Fibroblast of lung (primary cell): Measurements from ENCODE around the gene HTR3C. TPM values are rescaled to one million over a fixed set of nuclear protein-coding genes. Genes with fewer than 3 reads are reported as not detected.

Source experiments
- DNase-seq, 2 donors: peaks; one replicate each; pipeline versions ENCODE4 v3.0.0 to v3.0.0-alpha.2; 2010; ENCODE audit warnings: low read depth in 2 of 2
- H2AFZ ChIP-seq: 2 replicates; pipeline ENCODE4 v1.5.1; 2012; ENCODE audit warnings: low read length, control low read depth, inconsistent platforms
- H3K27ac ChIP-seq: 2 replicates; pipeline ENCODE4 v1.5.1; 2011; ENCODE audit warnings: low read length, control low read depth; ENCODE audit not compliant: insufficient read depth
- H3K27me3 ChIP-seq: 2 replicates; pipeline ENCODE4 v1.5.1; 2011; ENCODE audit warnings: mild to moderate bottlenecking, low read length; ENCODE audit not compliant: control insufficient read depth, insufficient read depth
- H3K36me3 ChIP-seq: 2 replicates; pipeline ENCODE4 v1.5.1; 2011; ENCODE audit warnings: low read length; ENCODE audit not compliant: control insufficient read depth, insufficient read depth
- H3K4me1 ChIP-seq: 2 replicates; pipeline ENCODE4 v1.5.1; 2011; ENCODE audit warnings: low read length; ENCODE audit not compliant: control insufficient read depth, insufficient read depth; ENCODE audit errors: extremely low read depth
- H3K4me2 ChIP-seq: 2 replicates; pipeline ENCODE4 v1.5.1; 2011; ENCODE audit warnings: low read length, control low read depth; ENCODE audit not compliant: insufficient read depth; ENCODE audit errors: extremely low read depth
- H3K4me3 ChIP-seq, 4 experiments: fragments of 200-600 bp in 1 of 4; sonication (generic) in 1 of 4; replicated peaks in 1 of 4; 2 replicates each; pipeline ENCODE4 v1.5.1; 2011 to 2016; ENCODE audit warnings: low read length in 4 of 4, low read depth in 3 of 4, mild to moderate bottlenecking in 3 of 4, control low read depth in 2 of 4, inconsistent platforms in 1 of 4, mixed read lengths in 1 of 4; ENCODE audit not compliant: insufficient read depth in 1 of 4; ENCODE audit errors: control extremely low read depth in 1 of 4
- H3K79me2 ChIP-seq: 2 replicates; pipeline ENCODE4 v1.5.1; 2012; ENCODE audit warnings: mild to moderate bottlenecking, low read length, inconsistent platforms; ENCODE audit not compliant: control insufficient read depth, insufficient read depth
- H3K9ac ChIP-seq: 2 replicates; pipeline ENCODE4 v1.5.1; 2011; ENCODE audit warnings: mild to moderate bottlenecking, low read length, control low read depth; ENCODE audit not compliant: insufficient read depth
- H3K9me3 ChIP-seq: 2 replicates; pipeline ENCODE4 v1.5.1; 2012; ENCODE audit warnings: low read depth, low read length; ENCODE audit not compliant: control insufficient read depth, insufficient read depth
- H4K20me1 ChIP-seq: 2 replicates; pipeline ENCODE4 v1.5.1; 2011; ENCODE audit warnings: low read length; ENCODE audit not compliant: control insufficient read depth, insufficient read depth; ENCODE audit errors: extremely low read depth
- CTCF ChIP-seq, 2 donors: IDR thresholded peaks in 1 of 2; conservative IDR thresholded peaks in 1 of 2; 1 replicate in 1 of 2; 2 replicates in 1 of 2; pipeline ENCODE4 v1.5.1; 2011 to 2012; ENCODE audit warnings: low read length in 2 of 2, control low read depth in 1 of 2, inconsistent platforms in 1 of 2, low read depth in 1 of 2, mild to moderate bottlenecking in 1 of 2
- EZH2 ChIP-seq: IDR thresholded peaks from 2 replicates; pipeline ENCODE4 v1.5.1; 2012; ENCODE audit warnings: low read length, control low read depth, mild to moderate bottlenecking; ENCODE audit errors: missing control alignments
- polyA minus RNA-seq: library from RNA; depleted of rRNA, polyadenylated mRNA; stranded (reverse); fragments of >200 nt; gene quantifications from 2 replicates; pipeline ENCODE4 v1.2.3, GENCODE V29; 2011; ENCODE audit warnings: low replicate concordance
- polyA plus RNA-seq, 2 donors: library from polyadenylated mRNA; depleted of rRNA in 1 of 2; stranded (reverse) in 1 of 2; unstranded in 1 of 2; fragments of >200 nt; gene quantifications; 2 replicates each; pipeline ENCODE4 v1.2.1, GENCODE V29; 2011 to 2012; ENCODE audit warnings: missing spikeins in 1 of 2
- total RNA-seq: library from RNA; depleted of rRNA; stranded (reverse); fragments of >200 nt; gene quantifications from 2 replicates; pipeline ENCODE4 v1.2.1, GENCODE V29; 2014

The HTR3C gene, protein sequence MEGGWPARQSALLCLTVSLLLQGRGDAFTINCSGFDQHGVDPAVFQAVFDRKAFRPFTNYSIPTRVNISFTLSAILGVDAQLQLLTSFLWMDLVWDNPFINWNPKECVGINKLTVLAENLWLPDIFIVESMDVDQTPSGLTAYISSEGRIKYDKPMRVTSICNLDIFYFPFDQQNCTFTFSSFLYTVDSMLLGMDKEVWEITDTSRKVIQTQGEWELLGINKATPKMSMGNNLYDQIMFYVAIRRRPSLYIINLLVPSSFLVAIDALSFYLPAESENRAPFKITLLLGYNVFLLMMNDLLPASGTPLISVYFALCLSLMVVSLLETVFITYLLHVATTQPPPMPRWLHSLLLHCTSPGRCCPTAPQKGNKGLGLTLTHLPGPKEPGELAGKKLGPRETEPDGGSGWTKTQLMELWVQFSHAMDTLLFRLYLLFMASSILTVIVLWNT
- total RNA-seq (not detected in 2 replicates), polyA plus RNA-seq (not detected in 2 replicates), polyA minus RNA-seq (not detected in 2 replicates)
- polyA plus RNA-seq (2012) = not detected in 2 replicates

DNA sequence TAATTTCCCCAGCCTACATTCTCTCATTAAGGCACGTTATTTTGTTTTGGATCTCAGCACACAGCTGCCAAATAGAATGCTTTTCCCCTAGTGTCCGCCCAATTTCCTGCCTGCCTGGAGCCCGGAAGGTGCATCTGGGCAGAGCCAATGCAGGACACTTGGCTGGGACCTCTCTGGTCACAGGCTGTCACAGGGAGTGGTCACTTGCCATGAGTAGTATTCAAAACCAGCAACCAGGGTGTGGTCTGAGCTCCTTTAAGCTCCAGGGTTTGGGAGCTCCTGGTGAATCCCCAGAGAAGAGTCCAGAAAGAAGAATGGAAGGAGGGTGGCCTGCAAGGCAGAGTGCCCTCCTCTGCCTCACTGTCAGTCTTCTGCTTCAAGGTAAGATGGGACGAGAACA is at the start of gene HTR3C:
Gene HTR3C, plus strand, starts transcription at position 281 of the 400 bp plus-strand sequence. Its CDS starts 34 bp downstream, at position 315.
- Histone ChIP-seq H3K4me3 (no peak within 1 kb of the TSS), H3K27ac (no peak within 1 kb of the TSS), H3K79me2 (no peaks in the 10 kb centered on the region), H3K4me1 (no peaks in the 10 kb centered on the region), H3K9ac (no peak within 1 kb of the TSS), H3K9me3 (no peaks in the 10 kb centered on the region), H4K20me1 (no peaks in the 10 kb centered on the region), H2AFZ (no peak within 1 kb of the TSS), H3K27me3 (peaks cover 2% of the 10 kb centered on the region), H3K36me3 (no peaks in the 10 kb centered on the region), H3K4me2 (no peak within 1 kb of the TSS)
- no peak for DNase-seq
- no peak for TF ChIP-seq CTCF (conservative IDR thresholded peaks at IDR 0.05 in 1 of 2, IDR thresholded peaks at IDR 0.05 in 1 of 2; ENCODE audit: low read depth in 1 of 2, low read length in 2 of 2)
- no peak for TF ChIP-seq EZH2

DNA sequence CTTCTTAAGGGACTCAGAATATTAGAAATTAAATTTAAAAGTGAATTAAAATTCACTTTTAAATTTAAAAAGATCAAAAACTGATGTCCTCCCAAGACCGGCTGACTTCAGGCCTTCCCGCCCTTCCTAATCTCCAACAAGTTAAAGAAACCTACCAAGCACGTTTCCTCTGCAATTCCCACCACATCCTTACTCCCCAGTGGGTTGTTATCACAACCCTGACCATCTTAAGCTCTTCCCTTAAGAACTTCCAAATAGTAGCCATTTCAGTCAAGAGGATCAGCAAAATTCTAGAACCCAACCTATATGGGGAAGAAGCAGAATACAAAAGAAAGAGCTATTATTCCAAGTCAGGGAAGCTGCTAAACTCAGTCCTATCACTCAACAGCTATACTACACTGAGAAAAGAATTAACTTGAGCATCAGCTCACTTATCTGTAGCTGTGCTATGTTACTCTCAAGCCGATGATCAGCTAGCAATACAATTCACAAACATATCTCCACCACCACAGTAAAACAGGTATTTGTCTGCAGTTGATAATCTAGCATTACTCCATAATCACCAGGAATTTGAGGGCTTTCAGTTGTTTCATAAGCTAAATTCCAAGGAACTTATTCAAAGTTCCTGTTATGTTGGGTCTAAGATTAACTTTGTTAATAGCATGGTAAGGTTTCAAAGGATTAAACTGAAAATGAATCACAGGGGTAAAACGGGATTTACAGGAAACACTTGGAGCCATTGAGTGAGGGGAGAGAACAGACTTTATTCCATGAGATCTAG is 49.5 kb upstream of the HTR3C start:
- TF ChIP-seq EZH2 (no peak), CTCF (conservative IDR thresholded peaks at IDR 0.05 in 1 of 2, IDR thresholded peaks at IDR 0.05 in 1 of 2; ENCODE audit: low read depth in 1 of 2, low read length in 2 of 2) (no peak)
- peak overlapping the region; percentile 53 for H3K27ac ChIP-seq
- H3K4me3 ChIP-seq = no peak overlapping the region
- no peak overlapping the region for H3K9ac ChIP-seq
- H3K36me3 ChIP-seq = no peaks in the 10 kb centered on the region
- H3K4me2 ChIP-seq = peak overlapping the region; percentile 32
- H3K4me1 ChIP-seq = peaks cover 5% of the 10 kb centered on the region
- H2AFZ ChIP-seq = no peak overlapping the region
- H4K20me1 ChIP-seq = no peaks in the 10 kb centered on the region
- peaks cover 2% of the 10 kb centered on the region for H3K79me2 ChIP-seq
- no peaks in the 10 kb centered on the region for H3K9me3 ChIP-seq
- H3K27me3 ChIP-seq = no peaks in the 10 kb centered on the region
- peak; percentile 10 to 92 for DNase-seq

DNA sequence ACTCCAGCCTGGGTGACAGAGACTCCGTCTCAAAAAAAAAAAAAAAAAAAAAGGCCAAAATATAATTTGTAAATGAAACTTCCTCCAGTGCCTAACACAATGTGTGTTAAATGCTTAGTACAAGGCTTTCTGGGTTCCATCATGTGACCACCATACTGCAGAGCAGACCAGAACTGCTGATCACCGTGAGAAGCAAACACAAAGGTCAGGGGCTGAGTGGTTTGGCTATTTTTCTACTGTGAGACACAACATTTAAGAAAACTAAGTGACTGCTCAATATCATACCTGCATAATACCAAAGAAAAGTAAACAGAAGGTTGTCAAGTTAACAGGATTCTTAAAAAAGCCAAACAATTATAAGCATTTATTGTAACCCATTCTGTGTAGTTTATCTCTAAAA is 48.4 kb upstream of the HTR3C start:
- Histone ChIP-seq H3K79me2 (peaks cover 2% of the 10 kb centered on the region), H3K27ac (no peak overlapping the region), H3K4me1 (peaks cover 3% of the 10 kb centered on the region), H3K9me3 (no peaks in the 10 kb centered on the region), H3K9ac (no peak overlapping the region), H3K36me3 (no peaks in the 10 kb centered on the region), H3K4me3 (no peak overlapping the region), H3K27me3 (no peaks in the 10 kb centered on the region), H3K4me2 (no peak overlapping the region), H4K20me1 (no peaks in the 10 kb centered on the region), H2AFZ (no peak overlapping the region)
- DNase-seq = no peak
- TF ChIP-seq EZH2 = no peak
- TF ChIP-seq CTCF (conservative IDR thresholded peaks at IDR 0.05 in 1 of 2, IDR thresholded peaks at IDR 0.05 in 1 of 2; ENCODE audit: low read depth in 1 of 2, low read length in 2 of 2) = no peak
